Renal cortical epithelial cell (primary cell): ENCODE results near the gene GPR18. TPM values are rescaled to one million over a fixed set of nuclear protein-coding genes. Genes with fewer than 3 reads are reported as not detected.

Experiments used
- DNase-seq: peaks from one replicate; pipeline ENCODE4 v3.0.0-alpha.2; 2011; ENCODE audit warnings: low read depth
- total RNA-seq: library from RNA; depleted of rRNA; stranded (reverse); fragments of >200 nt; gene quantifications from 2 replicates; pipeline ENCODE4 v1.2.3, GENCODE V29; 2014

The GPR18 gene
- not detected in 2 replicates for total RNA-seq

- no peak for DNase-seq
These were observed at the start of gene GPR18 for GRCh38 chr13:99258210-99258860. GPR18 (minus strand) TSS chr13:99258379; CDS start chr13:99255872, 2,507 bp downstream.

- DNase-seq = peak; percentile 84
These were observed 49.6 kb upstream of the GPR18 start for GRCh38 chr13:99307648-99308339.

- DNase-seq = peak; percentile 73
These were observed 49.1 kb upstream of the GPR18 start, which contains the start of gene GPR183 for GRCh38 chr13:99307247-99307646. GPR183 (minus strand) TSS chr13:99307399; CDS start chr13:99296145, 11,254 bp downstream.

- no peak for DNase-seq
These were observed 47.4 kb upstream of the GPR18 start for GRCh38 chr13:99305566-99305965.

- no peak for DNase-seq
These were observed 47.0 kb upstream of the GPR18 start for GRCh38 chr13:99305158-99305557.

GRCh38 chr13:99304541-99304940 lies 46.4 kb upstream of the GPR18 start:
- DNase-seq = no peak

- no peak for DNase-seq
These were observed 45.8 kb upstream of the GPR18 start for GRCh38 chr13:99303863-99304521.

GRCh38 chr13:99302637-99303505 lies 44.7 kb upstream of the GPR18 start:
- DNase-seq = no peak

GRCh38 chr13:99301913-99302636 lies 43.9 kb upstream of the GPR18 start:
- no peak for DNase-seq

- no peak for DNase-seq
These were observed 43.1 kb upstream of the GPR18 start for GRCh38 chr13:99301056-99301838.

- DNase-seq = no peak
These were observed 41.8 kb upstream of the GPR18 start for GRCh38 chr13:99299920-99300341.

- no peak for DNase-seq
These were observed 41.2 kb upstream of the GPR18 start for GRCh38 chr13:99299256-99299919.

GRCh38 chr13:99298056-99298455 lies 39.9 kb upstream of the GPR18 start:
- no peak for DNase-seq

GRCh38 chr13:99297331-99297730 lies 39.2 kb upstream of the GPR18 start:
- DNase-seq = no peak

GRCh38 chr13:99296398-99296797 lies 38.2 kb upstream of the GPR18 start:
- DNase-seq = no peak

GRCh38 chr13:99295488-99296252 lies 37.5 kb upstream of the GPR18 start:
- DNase-seq = no peak

- no peak for DNase-seq
These were observed 36.8 kb upstream of the GPR18 start for GRCh38 chr13:99294958-99295357.

- DNase-seq = no peak
These were observed 36.0 kb upstream of the GPR18 start for GRCh38 chr13:99294198-99294597.

GRCh38 chr13:99293178-99293577 lies 35.0 kb upstream of the GPR18 start:
- no peak for DNase-seq
